Lower leg skin (tissue), 4 donors: ENCODE results near the gene KEAP1. TPM values are rescaled to one million over a fixed set of nuclear protein-coding genes. Genes with fewer than 3 reads are reported as not detected.

Experiments
- DNase-seq, 2 donors: peaks; one replicate each; pipeline ENCODE4 v3.0.0-alpha.2; 2019; ENCODE audit warnings: low spot score in 2 of 2
- H3K4me3 ChIP-seq: fragments of 200-600 bp; sonication (generic); 2 replicates; pipeline ENCODE4 v1.5.1; 2017; ENCODE audit warnings: mild to moderate bottlenecking, low read depth; ENCODE audit not compliant: poor library complexity, severe bottlenecking
- CTCF ChIP-seq, 3 donors: fragments of 450-650 bp; IDR thresholded peaks; one replicate each; pipeline ENCODE4 v1.5.1; 2016; ENCODE audit warnings: antibody characterized with exemption in 3 of 3, mild to moderate bottlenecking in 3 of 3, moderate library complexity in 2 of 3
- POLR2A ChIP-seq, 2 donors: fragments of 450-650 bp; IDR thresholded peaks; one replicate each; pipeline ENCODE4 v1.6.1; 2016 to 2017; ENCODE audit warnings: antibody characterized with exemption in 2 of 2, mild to moderate bottlenecking in 1 of 2, moderate library complexity in 1 of 2
- WGBS, 2 donors: methylation state at CpG; one replicate each; pipeline ENCODE4 v1.1.5; 2018; 5-methylcytosine and 5-hydroxymethylcytosine counted together
- intact Hi-C: fragments of 100-400 bp; cut with DNase I; formaldehyde crosslinking; loops from one replicate; pipeline ENCODE4 v1.15.0; 2023; ENCODE audit warnings: low total_unique reads
- total RNA-seq, 4 donors: library from RNA; depleted of rRNA; stranded (reverse); fragments of >200 nt; gene quantifications; one replicate each; pipeline ENCODE4 v1.1.0, GENCODE V29; 2016

The KEAP1 gene
- total RNA-seq, 4 donors from 2014 or later = 81.6 to 102 (median 89.0) TPM

- TF ChIP-seq CTCF (IDR thresholded peaks at IDR 0.05) (no peak), POLR2A (IDR thresholded peaks at IDR 0.05) (no peak)
- 85 to 92% methylated on average over 7 of the region's 7 CpGs for WGBS, 2 donors
- intact Hi-C loops = no loop called here
- DNase-seq = no peak
- no peak overlapping the region for H3K4me3 ChIP-seq
Measured at GRCh38 chr19:10525636-10526035, 22.5 kb upstream of the KEAP1 start.

- 52 to 70% methylated on average over 3 of the region's 3 CpGs for WGBS, 2 donors
- DNase-seq = no peak
- TF ChIP-seq CTCF (IDR thresholded peaks at IDR 0.05) (no peak), POLR2A (IDR thresholded peaks at IDR 0.05) (no peak)
- intact Hi-C loops = no loop called here
- H3K4me3 ChIP-seq = no peak overlapping the region
Measured at GRCh38 chr19:10523135-10523636, 20.0 kb upstream of the KEAP1 start.

GRCh38 chr19:10521461-10522171, 18.5 kb upstream of the KEAP1 start:
- intact Hi-C loops = no loop called here
- no peak for TF ChIP-seq CTCF (IDR thresholded peaks at IDR 0.05)
- no peak for TF ChIP-seq POLR2A (IDR thresholded peaks at IDR 0.05)
- no peak for DNase-seq
- WGBS, 2 donors = 49 to 54% methylated on average over 13 of the region's 13 CpGs
- no peak overlapping the region for H3K4me3 ChIP-seq

- no peak for TF ChIP-seq POLR2A (IDR thresholded peaks at IDR 0.05)
- no peak for TF ChIP-seq CTCF (IDR thresholded peaks at IDR 0.05)
- DNase-seq = peak; percentile 65 to 90
- no peak overlapping the region for H3K4me3 ChIP-seq
- whole genome bisulfite sequencing, 2 donors = 44 to 68% methylated on average over 14 to 15 of the region's 15 CpGs
- intact Hi-C loops = no loop called here
Measured at GRCh38 chr19:10520652-10521318, 17.6 kb upstream of the KEAP1 start.

- TF ChIP-seq CTCF (IDR thresholded peaks at IDR 0.05) (no peak), POLR2A (IDR thresholded peaks at IDR 0.05) (no peak)
- no peak for DNase-seq
- 50 to 69% methylated on average over 7 of the region's 7 CpGs for WGBS, 2 donors
- no peak overlapping the region for H3K4me3 ChIP-seq
- intact Hi-C loops = no loop called here
Measured at GRCh38 chr19:10519421-10519820, 16.3 kb upstream of the KEAP1 start.
